HG03342 (cell line): Measurements from ENCODE around the gene GSAP.
"Not testable (repeated sequence)": the region's sequence is repeated elsewhere in the genome, so short reads cannot be mapped to it uniquely, and the experiment has no call there.

Experiments used
- ATAC-seq: cut with Tn5 transposase; IDR thresholded peaks from one replicate; pipeline ENCODE4 v1.9.1; 2021; ENCODE audit warnings: mild to moderate bottlenecking, moderate library complexity; ENCODE audit not compliant: unreplicated experiment

GSAP gene

GRCh38 chr7:77415823-77416620 is at the start of gene GSAP:
Gene GSAP, minus strand, starts transcription at chr7:77416349. Its CDS starts 28 bp downstream, at chr7:77416321.
- ATAC-seq: peak; percentile 61

GRCh38 chr7:77465256-77465655 is 49.1 kb upstream of the GSAP start:
- ATAC-seq: no peak

- peak; percentile 62 for ATAC-seq
These were observed 48.4 kb upstream of the GSAP start for GRCh38 chr7:77464589-77464988.

- ATAC-seq: peak; percentile 65
These were observed 47.5 kb upstream of the GSAP start for GRCh38 chr7:77463632-77464031.

- ATAC-seq: no peak
These were observed 45.7 kb upstream of the GSAP start for GRCh38 chr7:77461842-77462241.

- ATAC-seq: no peak
These were observed 45.1 kb upstream of the GSAP start for GRCh38 chr7:77461246-77461645.

- no peak for ATAC-seq
These were observed 43.9 kb upstream of the GSAP start for GRCh38 chr7:77460057-77460486.

GRCh38 chr7:77459311-77459726 is 43.2 kb upstream of the GSAP start:
- ATAC-seq: no peak

GRCh38 chr7:77458786-77459185 is 42.6 kb upstream of the GSAP start:
- no peak for ATAC-seq

- no peak for ATAC-seq
These were observed 41.6 kb upstream of the GSAP start for GRCh38 chr7:77457779-77458178.

- no peak for ATAC-seq
These were observed 40.5 kb upstream of the GSAP start for GRCh38 chr7:77456696-77457095.

GRCh38 chr7:77455321-77455720 is 39.2 kb upstream of the GSAP start:
- no peak for ATAC-seq

GRCh38 chr7:77454802-77455201 is 38.7 kb upstream of the GSAP start:
- ATAC-seq: no peak

- no peak for ATAC-seq
These were observed 37.4 kb upstream of the GSAP start for GRCh38 chr7:77453531-77453930.

- ATAC-seq: not testable (repeated sequence)
These were observed 35.8 kb upstream of the GSAP start for GRCh38 chr7:77451950-77452349.

GRCh38 chr7:77450613-77451012 is 34.5 kb upstream of the GSAP start:
- ATAC-seq: no peak

- ATAC-seq: no peak
These were observed 33.9 kb upstream of the GSAP start for GRCh38 chr7:77450054-77450453.

GRCh38 chr7:77447616-77448015 is 31.5 kb upstream of the GSAP start:
- ATAC-seq: no peak

- ATAC-seq: no peak
These were observed 28.0 kb upstream of the GSAP start for GRCh38 chr7:77444123-77444522.

GRCh38 chr7:77443042-77443441 is 26.9 kb upstream of the GSAP start:
- no peak for ATAC-seq

GRCh38 chr7:77442636-77443035 is 26.5 kb upstream of the GSAP start:
- no peak for ATAC-seq

- no peak for ATAC-seq
These were observed 24.9 kb upstream of the GSAP start for GRCh38 chr7:77441046-77441445.

GRCh38 chr7:77439572-77439971 is 23.4 kb upstream of the GSAP start:
- ATAC-seq: no peak
